Subcutaneous adipose tissue (tissue), 4 donors: ENCODE results near the gene NAA60. TPM values are rescaled to one million over a fixed set of nuclear protein-coding genes. Genes with fewer than 3 reads are reported as not detected.

Experiments
- CTCF ChIP-seq: fragments of 450-650 bp; IDR thresholded peaks from one replicate; pipeline ENCODE4 v1.5.1; 2016; ENCODE audit warnings: low read depth, mild to moderate bottlenecking, control low read depth, antibody characterized with exemption, moderate library complexity
- total RNA-seq, 4 donors: library from RNA; depleted of rRNA; stranded (reverse); fragments of >200 nt; gene quantifications; one replicate each; pipeline ENCODE4 v1.1.0, GENCODE V29; 2016

NAA60 gene
- total RNA-seq, 4 donors from 2014 or later, result 17.6 to 43.0 (median 20.8) TPM

- TF ChIP-seq CTCF, result no peak
Observed at GRCh38 chr16:3486506-3487215, 43.2 kb downstream of the NAA60 start.

- no peak for TF ChIP-seq CTCF
Observed at GRCh38 chr16:3487521-3488410, 44.3 kb downstream of the NAA60 start.

- TF ChIP-seq CTCF, result no peak
Observed at GRCh38 chr16:3488801-3489200, 45.3 kb downstream of the NAA60 start.

GRCh38 chr16:3490911-3491629 is 47.6 kb downstream of the NAA60 start:
- no peak for TF ChIP-seq CTCF

- TF ChIP-seq CTCF, result no peak
Observed at GRCh38 chr16:3492356-3492755, 48.9 kb downstream of the NAA60 start.

- no peak for TF ChIP-seq CTCF
Observed at GRCh38 chr16:3494386-3494973, 51.0 kb downstream of the NAA60 start.
